ENCODE data around the gene ACCS. TPM values are rescaled to one million over a fixed set of nuclear protein-coding genes. Genes with fewer than 3 reads are reported as not detected.
A peak's percentile ranks its signal among the peaks of the same experiment; 100 is the strongest.

The ACCS gene
- total RNA-seq, 2 donors from 2014 or later = 10.6 to 16.6 TPM

- H3K27ac ChIP-seq (ENCODE audit: low read depth, low read length) = no peak overlapping the region
Observed at GRCh38 chr11:44067266-44067665, 1.2 kb downstream of the ACCS start.

GRCh38 chr11:44068180-44068579, 2.1 kb downstream of the ACCS start:
- peak; percentile 2 for DNase-seq
- no peak overlapping the region for H3K27ac ChIP-seq (ENCODE audit: low read depth, low read length)
- WGBS, 2 experiments (ENCODE audit: insufficient coverage in 1 of 2, insufficient read length in 1 of 2) = 100% methylated on average over 2 of the region's 2 CpGs
- H3K27me3 Mint-ChIP-seq (ENCODE audit: insufficient read depth) = no peaks in the 10 kb centered on the region
- no peaks in the 10 kb centered on the region for H3K27me3 ChIP-seq (ENCODE audit: control insufficient read depth, insufficient read depth, low read length, poor library complexity, severe bottlenecking)
- no peaks in the 10 kb centered on the region for H3K9me3 ChIP-seq (ENCODE audit: control insufficient read depth, low read length)
- H3K4me1 ChIP-seq (ENCODE audit: control insufficient read depth, insufficient read depth, low read length) = no peaks in the 10 kb centered on the region
- no peak for TF ChIP-seq CTCF (conservative IDR thresholded peaks at IDR 0.05)
- no peak overlapping the region for H3K27ac Mint-ChIP-seq
- H3K36me3 Mint-ChIP-seq (ENCODE audit: low read depth) = peaks cover 10% of the 10 kb centered on the region
- no peaks in the 10 kb centered on the region for H3K36me3 ChIP-seq (ENCODE audit: control insufficient read depth, insufficient read depth, low read length)
- H3K4me3 Mint-ChIP-seq = no peak overlapping the region
- H3K4me1 Mint-ChIP-seq = peaks cover 21% of the 10 kb centered on the region
- no peak overlapping the region for H3K9ac ChIP-seq (ENCODE audit: extremely low read depth, low read length, poor library complexity, severe bottlenecking)
- H3K4me3 ChIP-seq (ENCODE audit: low read length) = no peak overlapping the region
- H3K9me3 Mint-ChIP-seq = no peaks in the 10 kb centered on the region

More at GRCh38 chr11:44067266-44067665, 1.2 kb downstream of the ACCS start:
- Mint-ChIP-seq H3K27me3 (ENCODE audit: insufficient read depth) (no peaks in the 10 kb centered on the region), H3K36me3 (ENCODE audit: low read depth) (peaks cover 10% of the 10 kb centered on the region), H3K9me3 (no peaks in the 10 kb centered on the region), H3K4me1 (peaks cover 21% of the 10 kb centered on the region), H3K4me3 (peak overlapping the region; percentile 75), H3K27ac (no peak overlapping the region)
- no peaks in the 10 kb centered on the region for H3K4me1 ChIP-seq (ENCODE audit: control insufficient read depth, insufficient read depth, low read length)
- H3K9me3 ChIP-seq (ENCODE audit: control insufficient read depth, low read length) = no peaks in the 10 kb centered on the region
- WGBS, 2 experiments (ENCODE audit: insufficient coverage in 1 of 2, insufficient read length in 1 of 2) = 84 to 85% methylated on average over 5 of the region's 5 CpGs
- no peaks in the 10 kb centered on the region for H3K27me3 ChIP-seq (ENCODE audit: control insufficient read depth, insufficient read depth, low read length, poor library complexity, severe bottlenecking)
- H3K9ac ChIP-seq (ENCODE audit: extremely low read depth, low read length, poor library complexity, severe bottlenecking) = no peak overlapping the region
- TF ChIP-seq CTCF (conservative IDR thresholded peaks at IDR 0.05) = no peak
- no peak overlapping the region for H3K4me3 ChIP-seq (ENCODE audit: low read length)
- no peaks in the 10 kb centered on the region for H3K36me3 ChIP-seq (ENCODE audit: control insufficient read depth, insufficient read depth, low read length)
- DNase-seq = no peak

- WGBS, 2 experiments (ENCODE audit: insufficient coverage in 1 of 2, insufficient read length in 1 of 2) = 76 to 100% methylated on average over 1 to 3 of the region's 3 CpGs
- Mint-ChIP-seq H3K27me3 (ENCODE audit: insufficient read depth) (peaks cover 11% of the 10 kb centered on the region), H3K4me1 (peaks cover 7% of the 10 kb centered on the region)
Observed at GRCh38 chr11:44071157-44071556, 5.1 kb downstream of the ACCS start.

More at GRCh38 chr11:44071157-44071556, 5.1 kb downstream of the ACCS start:
- no peaks in the 10 kb centered on the region for H3K36me3 ChIP-seq (ENCODE audit: control insufficient read depth, insufficient read depth, low read length)
- H3K4me1 ChIP-seq (ENCODE audit: control insufficient read depth, insufficient read depth, low read length) = no peaks in the 10 kb centered on the region
- H3K9ac ChIP-seq (ENCODE audit: extremely low read depth, low read length, poor library complexity, severe bottlenecking) = no peak overlapping the region
- H3K4me3 ChIP-seq (ENCODE audit: low read length) = no peak overlapping the region
- Mint-ChIP-seq H3K9me3 (no peaks in the 10 kb centered on the region), H3K36me3 (ENCODE audit: low read depth) (peaks cover 22% of the 10 kb centered on the region), H3K4me3 (no peak overlapping the region), H3K27ac (no peak overlapping the region)
- peak; percentile 59 for TF ChIP-seq CTCF (conservative IDR thresholded peaks at IDR 0.05)
- no peak overlapping the region for H3K27ac ChIP-seq (ENCODE audit: low read depth, low read length)
- no peaks in the 10 kb centered on the region for H3K27me3 ChIP-seq (ENCODE audit: control insufficient read depth, insufficient read depth, low read length, poor library complexity, severe bottlenecking)
- peak; percentile 70 for DNase-seq
- H3K9me3 ChIP-seq (ENCODE audit: control insufficient read depth, low read length) = no peaks in the 10 kb centered on the region

Measured in endodermal cell (in vitro differentiated cells).